Activated naive CD4-positive, alpha-beta T cell treated with anti-CD3 and anti-CD28 coated beads, Interleukin-2, amount 10 ng/mL, durations not matched to agents 5 hours and 36 hours (primary cell): Measurements from ENCODE around the gene XPR1. TPM values are rescaled to one million over a fixed set of nuclear protein-coding genes. Genes with fewer than 3 reads are reported as not detected.

Experiments
- total RNA-seq, 2 experiments: library from RNA; stranded (reverse); gene quantifications; one replicate each; pipeline ENCODE4 v1.2.3, GENCODE V29; 2021

Gene XPR1
- total RNA-seq, result 10 to 100 TPM; 15.4 to 17.2 TPM

GRCh38 chr1:180631766-180632325, at the start of gene XPR1:
XPR1 (plus strand) TSS chr1:180632022; CDS start chr1:180632202, 180 bp downstream.

GRCh38 chr1:180912801-180913565, 281.2 kb downstream of the XPR1 start, which contains the start of gene KIAA1614:
KIAA1614 (plus strand) TSS chr1:180912897; CDS start chr1:180913244, 347 bp downstream.

Other genes starting within 250 kb of the XPR1 start
- gene ACBD6, start 129.4 kb upstream of the XPR1 start, total RNA-seq, result 10 to 100 TPM; 39.2 to 40.2 TPM
- gene OVAAL, start 73.1 kb upstream of the XPR1 start, total RNA-seq, result not detected